Pancreas (tissue), 10 donors: ENCODE measurements around the gene DTX4. TPM values are rescaled to one million over a fixed set of nuclear protein-coding genes. Genes with fewer than 3 reads are reported as not detected.

ENCODE experiments used
- ATAC-seq, 4 donors: fragments of 200-7000 bp; cut with Tn5 transposase; one replicate each; pipeline versions ENCODE4 v1.8.0 to v1.9.1; 2020; ENCODE audit warnings: mild to moderate bottlenecking in 4 of 4, moderate library complexity in 4 of 4
- DNase-seq, 6 donors: peaks; one replicate each; pipeline ENCODE4 v3.0.0-alpha.2; 2020
- FAIRE-seq: peaks from 2 replicates; lab custom pipeline; 2012; peaks lifted over from hg19 to GRCh38; lab: Jason Lieb, UNC
- H3K27ac ChIP-seq, 4 donors: fragments of 200-600 bp; sonication (generic); 1 replicate in 3 of 4; 2 replicates in 1 of 4; pipeline versions ENCODE4 v1.5.0 to v1.8.0; 2020
- H3K27me3 ChIP-seq, 4 donors: fragments of 200-600 bp; one replicate each; pipeline ENCODE4 v1.8.0; 2021
- H3K36me3 ChIP-seq, 3 donors: fragments of 200-600 bp; sonication (generic) in 1 of 3; one replicate each; pipeline versions ENCODE4 v1.5.0 to v1.8.0; 2020 to 2021
- H3K4me1 ChIP-seq, 3 donors: fragments of 200-600 bp; one replicate each; pipeline ENCODE4 v1.8.0; 2021
- H3K4me3 ChIP-seq, 4 donors: fragments of 200-600 bp; sonication (generic) in 2 of 4; one replicate each; pipeline versions ENCODE4 v1.5.0 to v1.8.0; 2020 to 2021
- H3K9me3 ChIP-seq, 4 donors: fragments of 200-600 bp; one replicate each; pipeline ENCODE4 v1.8.0; 2021
- WGBS, 2 donors: extraction: QIAGEN DNeasy Blood & Tissue Kit; methylation state at CpG; one replicate each; pipeline ENCODE4 v1.1.7; 2013; 5-methylcytosine and 5-hydroxymethylcytosine counted together
- intact Hi-C, 3 donors: fragments of 100-400 bp; cut with DNase I; formaldehyde crosslinking; loops; one replicate each; pipeline versions ENCODE4 v1.11.1 to v1.14.2; 2022
- polyA plus RNA-seq, 2 donors: library from polyadenylated mRNA; stranded (reverse); fragments of 200-250 nt; gene quantifications; one replicate each; pipeline ENCODE4 v1.2.3, GENCODE V29; 2013
- total RNA-seq, 6 donors: library from RNA; stranded (reverse); fragmentation: NEBNext Ultra II Directional in 4 of 6; extraction: Animal tissue kit (Norgen Biotek cat#: 25700) in 4 of 6; gene quantifications; one replicate each; pipeline versions ENCODE4 v1.2.1 to v1.2.4, GENCODE V29; 2021 to 2023
- TF ChIP-seq, protein P1 (sequence below), 4 donors: fragments of 200-600 bp; sonication (generic) in 3 of 4; IDR thresholded peaks; one replicate each; pipeline versions ENCODE4 v1.5.0 to v1.8.0; 2021; ENCODE audit warnings: antibody characterized with exemption in 4 of 4
- donor health status: healthy with polysubstance abuse.
- donor health status: DM: no; HTN: no; CAD: no; lungs with moderate emphysema.
- donor health status: DM: no; HTN: no; CAD: no.
- donor health status: control.
- donor health status: control.
- donor health status: Bipolar disorder and iron deficiency.
- donor health status: DM: yes; HTN: yes; CAD: no.
- donor health status: DM: no; HTN: no; CAD: no.
- donor health status: DM: no; HTN: no; CAD: no.
- donor health status: DM: yes; HTN: yes; CAD: no.

The DTX4 gene
- total and polyA plus RNA-seq, 8 donors = 5.9 to 16.3 (median 8.8) TPM

DNA sequence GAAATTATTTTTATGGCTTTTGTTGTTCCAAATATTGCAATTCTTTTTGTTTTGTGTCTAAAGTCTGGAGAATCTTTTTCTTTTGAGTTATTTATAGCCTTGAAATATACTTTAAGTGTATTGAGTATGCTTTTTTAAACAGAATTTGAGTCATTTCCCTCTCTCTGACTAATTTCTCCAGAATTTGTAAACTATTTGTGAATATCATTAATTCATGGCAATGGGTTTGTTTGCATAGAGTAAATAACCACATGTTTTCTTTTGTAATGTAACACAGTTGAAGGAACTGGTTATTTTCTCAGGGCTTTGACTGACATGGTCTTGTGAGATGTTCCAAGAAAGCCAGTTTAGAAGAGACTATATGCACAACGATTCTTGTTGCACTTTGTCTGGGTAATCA is 71.7 kb downstream of the DTX4 start:
- no peaks in the 10 kb centered on the region for H3K4me1 ChIP-seq
- no peaks in the 10 kb centered on the region for H3K36me3 ChIP-seq
- no peaks in the 10 kb centered on the region for H3K9me3 ChIP-seq
- H3K4me3 ChIP-seq = no peak overlapping the region
- no peak overlapping the region for H3K27ac ChIP-seq
- ATAC-seq (no peak), DNase-seq (no peak), FAIRE-seq (no peak)
- intact Hi-C loops = no loop called here
- WGBS, 2 donors = 49 to 63% methylated on average over 1 of the region's 1 CpG
- TF ChIP-seq, protein P1, sequence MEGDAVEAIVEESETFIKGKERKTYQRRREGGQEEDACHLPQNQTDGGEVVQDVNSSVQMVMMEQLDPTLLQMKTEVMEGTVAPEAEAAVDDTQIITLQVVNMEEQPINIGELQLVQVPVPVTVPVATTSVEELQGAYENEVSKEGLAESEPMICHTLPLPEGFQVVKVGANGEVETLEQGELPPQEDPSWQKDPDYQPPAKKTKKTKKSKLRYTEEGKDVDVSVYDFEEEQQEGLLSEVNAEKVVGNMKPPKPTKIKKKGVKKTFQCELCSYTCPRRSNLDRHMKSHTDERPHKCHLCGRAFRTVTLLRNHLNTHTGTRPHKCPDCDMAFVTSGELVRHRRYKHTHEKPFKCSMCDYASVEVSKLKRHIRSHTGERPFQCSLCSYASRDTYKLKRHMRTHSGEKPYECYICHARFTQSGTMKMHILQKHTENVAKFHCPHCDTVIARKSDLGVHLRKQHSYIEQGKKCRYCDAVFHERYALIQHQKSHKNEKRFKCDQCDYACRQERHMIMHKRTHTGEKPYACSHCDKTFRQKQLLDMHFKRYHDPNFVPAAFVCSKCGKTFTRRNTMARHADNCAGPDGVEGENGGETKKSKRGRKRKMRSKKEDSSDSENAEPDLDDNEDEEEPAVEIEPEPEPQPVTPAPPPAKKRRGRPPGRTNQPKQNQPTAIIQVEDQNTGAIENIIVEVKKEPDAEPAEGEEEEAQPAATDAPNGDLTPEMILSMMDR (IDR thresholded peaks at IDR 0.05) = no peak
- no peaks in the 10 kb centered on the region for H3K27me3 ChIP-seq

- FAIRE-seq = no peak
Measured at GRCh38 chr11:59247531-59248227, 75.7 kb downstream of the DTX4 start.

DNA sequence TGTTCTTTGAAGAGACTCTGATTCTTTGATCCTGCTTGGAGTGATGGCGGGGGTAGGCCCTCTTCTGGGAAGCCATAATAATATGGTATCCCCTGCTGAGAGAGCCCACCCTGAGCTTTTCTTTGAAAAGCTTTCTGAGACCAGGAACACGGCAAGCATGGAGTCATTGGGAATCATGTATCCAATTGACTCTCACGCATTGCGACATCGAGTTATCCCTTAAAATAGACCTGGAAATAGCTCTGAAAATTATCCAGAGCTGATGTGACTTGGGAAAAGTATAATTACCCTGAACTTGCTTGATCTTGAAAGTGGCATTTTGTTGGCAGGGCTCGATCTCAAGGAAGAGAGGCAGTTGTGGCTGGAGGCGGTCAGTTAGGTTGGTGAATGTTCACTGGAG is 77.6 kb downstream of the DTX4 start:
- WGBS, 2 donors = 86 to 89% methylated on average over 7 of the region's 7 CpGs
- TF ChIP-seq, protein P1 (IDR thresholded peaks at IDR 0.05) = no peak
- FAIRE-seq = no peak
- ATAC-seq = no peak
- intact Hi-C loops = no loop called here
- Histone ChIP-seq H3K27ac (no peak overlapping the region), H3K36me3 (no peaks in the 10 kb centered on the region), H3K4me1 (no peaks in the 10 kb centered on the region), H3K9me3 (no peaks in the 10 kb centered on the region), H3K27me3 (no peaks in the 10 kb centered on the region), H3K4me3 (no peak overlapping the region)
- no peak for DNase-seq

More at GRCh38 chr11:59247531-59248227, 75.7 kb downstream of the DTX4 start:
- no peak overlapping the region for H3K27ac ChIP-seq
- WGBS, 2 donors = 40 to 46% methylated on average over 2 of the region's 2 CpGs
- H3K9me3 ChIP-seq = no peaks in the 10 kb centered on the region
- H3K4me1 ChIP-seq = no peaks in the 10 kb centered on the region
- H3K36me3 ChIP-seq = no peaks in the 10 kb centered on the region
- intact Hi-C loops = no loop called here
- no peak overlapping the region for H3K4me3 ChIP-seq
- DNase-seq (no peak), ATAC-seq (peak in 2 of 4 donors; percentile 30 to 46)
- no peaks in the 10 kb centered on the region for H3K27me3 ChIP-seq
- TF ChIP-seq, protein P1 (IDR thresholded peaks at IDR 0.05) = no peak

GRCh38 chr11:59253001-59253400 is 81.1 kb downstream of the DTX4 start:
- FAIRE-seq = no peak

GRCh38 chr11:59254286-59254685 is 82.4 kb downstream of the DTX4 start:
- Histone ChIP-seq H3K9me3 (no peaks in the 10 kb centered on the region), H3K4me1 (no peaks in the 10 kb centered on the region), H3K4me3 (no peak overlapping the region), H3K36me3 (no peaks in the 10 kb centered on the region), H3K27me3 (no peaks in the 10 kb centered on the region), H3K27ac (no peak overlapping the region)
- intact Hi-C loops = no loop called here
- FAIRE-seq (no peak), DNase-seq (no peak), ATAC-seq (no peak)
- TF ChIP-seq, protein P1 (IDR thresholded peaks at IDR 0.05) = no peak

More at GRCh38 chr11:59253001-59253400, 81.1 kb downstream of the DTX4 start:
- no peaks in the 10 kb centered on the region for H3K27me3 ChIP-seq
- no peak overlapping the region for H3K4me3 ChIP-seq
- H3K4me1 ChIP-seq = no peaks in the 10 kb centered on the region
- TF ChIP-seq, protein P1 (IDR thresholded peaks at IDR 0.05) = no peak
- intact Hi-C loops = no loop called here
- no peaks in the 10 kb centered on the region for H3K9me3 ChIP-seq
- no peak for ATAC-seq
- H3K36me3 ChIP-seq = no peaks in the 10 kb centered on the region
- DNase-seq = no peak
- whole genome bisulfite sequencing, 2 donors = 87 to 90% methylated on average over 2 of the region's 2 CpGs
- no peak overlapping the region for H3K27ac ChIP-seq
